Epithelial cell of esophagus (primary cell): ENCODE data around the gene MCIDAS.

Source experiments
- DNase-seq: peaks from one replicate; pipeline ENCODE4 v3.0.0; 2010; ENCODE audit warnings: low read depth
- H3K4me3 ChIP-seq: 2 replicates; pipeline ENCODE4 v1.5.1; 2011; ENCODE audit warnings: mild to moderate bottlenecking, low read length, control low read depth
- TF ChIP-seq, protein P1 (sequence below): IDR thresholded peaks from 2 replicates; pipeline ENCODE4 v1.5.1; 2011; ENCODE audit warnings: low read depth, mild to moderate bottlenecking, low read length, control low read depth, inconsistent platforms; ENCODE audit not compliant: insufficient read depth; ENCODE audit errors: missing control alignments

Gene MCIDAS

DNA sequence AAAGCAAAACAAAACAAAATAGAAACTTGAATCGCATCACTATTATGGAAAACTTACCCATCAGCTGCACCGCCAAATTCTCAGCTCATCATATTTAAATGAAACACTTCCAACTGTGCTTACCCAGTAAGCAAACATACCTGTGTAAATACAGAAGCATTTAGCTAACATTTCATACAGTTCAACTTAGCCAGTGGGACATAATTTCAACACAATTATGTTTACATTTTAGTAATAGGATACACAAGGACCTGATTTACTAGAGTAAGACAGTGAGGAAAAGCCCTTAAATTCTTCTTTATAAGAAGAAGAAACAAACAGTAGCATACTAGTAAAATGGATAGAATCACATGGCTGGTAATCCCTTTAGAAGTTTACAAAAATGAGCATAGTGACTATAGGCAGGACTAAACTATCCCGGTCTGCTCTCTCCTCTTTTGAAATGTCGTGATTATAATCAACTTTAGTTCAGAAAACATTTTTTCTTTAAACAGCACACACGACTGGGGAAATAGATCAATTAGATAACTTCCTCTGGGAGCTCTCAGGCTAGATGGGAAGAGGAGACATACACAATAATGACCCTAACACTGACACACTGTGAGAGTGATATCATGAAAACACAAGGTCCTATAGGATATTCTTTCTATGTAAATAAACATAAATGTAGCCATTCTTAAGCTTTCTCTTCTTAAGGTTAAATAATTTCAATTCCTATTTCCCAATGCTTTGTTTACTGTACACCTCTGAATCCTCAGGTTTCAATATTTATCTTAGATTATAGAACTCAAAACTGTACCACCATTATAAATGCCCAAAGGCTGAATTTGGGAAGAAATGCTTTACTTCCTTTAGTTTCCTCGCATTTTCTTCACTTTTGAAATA, 38.2 kb downstream of the MCIDAS start:
- DNase-seq: no peak
- TF ChIP-seq, protein P1, sequence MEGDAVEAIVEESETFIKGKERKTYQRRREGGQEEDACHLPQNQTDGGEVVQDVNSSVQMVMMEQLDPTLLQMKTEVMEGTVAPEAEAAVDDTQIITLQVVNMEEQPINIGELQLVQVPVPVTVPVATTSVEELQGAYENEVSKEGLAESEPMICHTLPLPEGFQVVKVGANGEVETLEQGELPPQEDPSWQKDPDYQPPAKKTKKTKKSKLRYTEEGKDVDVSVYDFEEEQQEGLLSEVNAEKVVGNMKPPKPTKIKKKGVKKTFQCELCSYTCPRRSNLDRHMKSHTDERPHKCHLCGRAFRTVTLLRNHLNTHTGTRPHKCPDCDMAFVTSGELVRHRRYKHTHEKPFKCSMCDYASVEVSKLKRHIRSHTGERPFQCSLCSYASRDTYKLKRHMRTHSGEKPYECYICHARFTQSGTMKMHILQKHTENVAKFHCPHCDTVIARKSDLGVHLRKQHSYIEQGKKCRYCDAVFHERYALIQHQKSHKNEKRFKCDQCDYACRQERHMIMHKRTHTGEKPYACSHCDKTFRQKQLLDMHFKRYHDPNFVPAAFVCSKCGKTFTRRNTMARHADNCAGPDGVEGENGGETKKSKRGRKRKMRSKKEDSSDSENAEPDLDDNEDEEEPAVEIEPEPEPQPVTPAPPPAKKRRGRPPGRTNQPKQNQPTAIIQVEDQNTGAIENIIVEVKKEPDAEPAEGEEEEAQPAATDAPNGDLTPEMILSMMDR: no peak
- H3K4me3 ChIP-seq: no peak overlapping the region

DNA sequence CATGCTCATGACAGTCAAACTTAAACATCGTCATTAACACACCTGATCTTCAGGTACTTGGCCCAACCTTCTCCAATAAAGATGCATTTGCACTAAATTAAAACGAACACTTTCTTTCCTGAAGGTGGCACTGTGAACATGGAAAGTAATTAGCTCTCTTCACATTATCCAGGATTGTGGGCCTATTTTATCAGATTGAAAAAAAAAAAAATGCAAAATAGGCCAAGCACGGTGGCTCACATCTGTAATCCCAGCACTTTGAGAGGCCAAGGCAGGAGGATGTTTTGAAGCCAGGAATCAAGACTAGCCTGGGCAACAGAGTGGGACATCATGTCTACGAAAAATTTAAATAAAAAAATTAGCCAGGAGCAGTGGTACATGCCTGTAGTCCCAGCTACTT, 39.7 kb downstream of the MCIDAS start:
- TF ChIP-seq, protein P1: peak; percentile 54
- no peak overlapping the region for H3K4me3 ChIP-seq
- DNase-seq: peak; percentile 65

DNA sequence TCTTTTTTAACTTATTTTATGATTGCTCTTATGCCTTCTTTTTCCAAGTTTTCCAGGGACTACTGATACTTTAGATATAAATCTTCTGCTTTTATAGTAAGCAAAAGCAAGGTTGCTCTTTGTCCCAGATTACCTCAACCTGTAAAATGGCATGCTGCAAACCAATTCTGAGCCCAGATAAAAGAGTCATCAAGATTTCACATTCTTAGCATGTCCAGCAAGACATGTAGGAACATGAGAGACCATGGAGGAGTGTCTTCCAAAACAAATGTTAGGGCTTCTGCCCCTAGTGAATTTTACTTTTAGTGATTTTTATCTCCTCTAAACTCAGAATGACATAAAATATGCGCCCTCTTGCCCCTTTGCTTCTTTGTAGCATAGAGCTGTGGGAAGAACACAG, 47.1 kb downstream of the MCIDAS start:
- peak; percentile 84 for DNase-seq
- no peak overlapping the region for H3K4me3 ChIP-seq
- TF ChIP-seq, protein P1: no peak

DNA sequence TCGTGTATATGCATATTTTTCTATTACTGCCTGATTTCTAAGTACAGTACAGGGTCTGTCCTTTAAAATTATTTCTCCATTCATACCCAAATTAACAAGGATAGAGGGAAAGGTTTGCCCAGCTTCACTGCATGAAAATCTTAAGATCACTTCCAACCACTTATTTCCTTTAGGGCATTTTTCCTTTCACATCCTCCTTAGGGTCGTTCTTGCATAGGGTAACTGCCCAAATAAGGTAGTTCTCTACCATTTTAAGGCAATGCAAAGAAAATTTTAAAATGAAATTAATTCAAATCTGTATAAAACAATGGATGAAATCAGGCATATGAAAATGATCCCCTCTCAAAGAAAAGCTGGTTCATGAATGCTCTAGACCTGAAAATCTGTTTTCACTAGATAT, 50.0 kb downstream of the MCIDAS start:
- TF ChIP-seq, protein P1: no peak
- DNase-seq: no peak
- H3K4me3 ChIP-seq: no peak overlapping the region

DNA sequence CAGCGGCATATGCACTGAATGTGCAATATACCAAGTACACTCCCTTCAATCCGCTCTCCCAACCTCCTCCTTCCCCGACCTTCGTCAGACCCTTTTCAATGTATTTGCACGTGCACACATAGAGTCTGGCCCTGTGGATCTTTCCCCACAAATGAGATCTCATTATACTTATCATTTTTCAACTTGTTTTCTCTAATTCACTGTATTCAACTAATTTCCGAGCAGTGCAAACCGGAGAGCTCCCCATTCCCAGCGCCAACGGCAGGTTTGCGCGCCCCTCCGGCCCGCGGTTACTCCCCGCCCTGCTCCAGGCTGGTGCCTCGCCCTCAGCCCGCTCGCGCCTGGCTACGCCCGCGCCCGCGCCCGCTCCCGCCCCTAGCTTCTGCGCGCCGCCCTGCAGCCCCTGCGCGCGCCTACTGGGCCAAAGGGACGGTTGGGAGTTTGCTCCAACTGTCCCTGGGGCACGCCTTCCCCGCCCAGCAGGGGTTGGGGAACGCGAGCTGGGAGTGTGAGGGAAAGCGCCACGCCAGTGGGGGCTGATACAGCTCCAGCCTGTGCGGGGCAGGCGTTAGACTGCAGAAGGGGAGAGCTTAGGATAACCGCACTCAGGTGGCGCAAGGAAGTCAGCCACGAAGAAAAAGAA, 50.8 kb downstream of the MCIDAS start:
- TF ChIP-seq, protein P1: peak; percentile 18
- peak; percentile 62 for DNase-seq
- H3K4me3 ChIP-seq: peak overlapping the region; percentile 41

DNA sequence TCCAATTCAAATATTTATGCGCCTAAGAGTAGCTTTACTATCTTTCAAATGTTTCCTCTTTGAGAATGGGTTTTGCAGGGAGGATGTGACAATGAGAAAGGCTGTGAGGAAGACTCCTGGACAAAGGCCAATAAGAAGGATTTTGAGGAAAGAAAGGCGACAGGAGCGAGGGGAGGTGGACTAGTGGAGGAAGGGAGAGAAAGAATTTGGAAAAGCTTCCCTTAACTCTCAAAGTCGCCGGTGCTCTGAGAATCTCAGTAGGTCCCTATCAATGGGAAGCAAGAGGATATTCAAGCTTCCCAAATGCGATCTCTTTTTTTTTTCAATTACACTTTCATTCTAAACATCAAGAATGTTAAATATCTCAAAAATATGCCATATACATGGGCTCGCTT, 51.3 kb downstream of the MCIDAS start:
- TF ChIP-seq, protein P1: no peak
- DNase-seq: no peak
- H3K4me3 ChIP-seq: peak overlapping the region; percentile 41
